GM21717 (cell line): Measurements from ENCODE around the gene GABRB3.
"Not testable (repeated sequence)": the region's sequence is repeated elsewhere in the genome, so short reads cannot be mapped to it uniquely, and the experiment has no call there.

ENCODE experiments used
- ATAC-seq: cut with Tn5 transposase; IDR thresholded peaks from one replicate; pipeline ENCODE4 v1.9.1; 2021; ENCODE audit warnings: mild to moderate bottlenecking, moderate library complexity; ENCODE audit not compliant: unreplicated experiment

The GABRB3 gene

GRCh38 chr15:26736502-26737248 lies 36.2 kb downstream of the GABRB3 start:
- no peak for ATAC-seq

DNA sequence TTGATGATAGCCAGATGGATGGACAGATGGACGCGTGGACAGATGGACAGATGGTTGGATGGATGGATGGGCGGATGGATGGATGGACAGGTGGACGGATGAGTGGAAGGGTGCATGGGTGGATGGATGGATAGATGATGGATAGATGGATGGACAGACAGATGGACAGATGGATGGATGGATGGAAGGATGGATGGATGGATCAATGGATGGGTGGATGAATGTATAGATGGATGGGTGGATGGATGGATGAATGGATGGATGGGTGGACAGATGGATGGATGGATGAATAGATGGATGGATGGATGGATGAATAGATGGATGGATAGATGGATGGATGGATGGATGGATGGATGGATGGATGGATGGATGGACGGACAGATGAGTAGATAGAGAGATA lies 40.9 kb downstream of the GABRB3 start:
- ATAC-seq, result no peak

GRCh38 chr15:26729581-26729980 lies 43.3 kb downstream of the GABRB3 start:
- ATAC-seq, result no peak

DNA sequence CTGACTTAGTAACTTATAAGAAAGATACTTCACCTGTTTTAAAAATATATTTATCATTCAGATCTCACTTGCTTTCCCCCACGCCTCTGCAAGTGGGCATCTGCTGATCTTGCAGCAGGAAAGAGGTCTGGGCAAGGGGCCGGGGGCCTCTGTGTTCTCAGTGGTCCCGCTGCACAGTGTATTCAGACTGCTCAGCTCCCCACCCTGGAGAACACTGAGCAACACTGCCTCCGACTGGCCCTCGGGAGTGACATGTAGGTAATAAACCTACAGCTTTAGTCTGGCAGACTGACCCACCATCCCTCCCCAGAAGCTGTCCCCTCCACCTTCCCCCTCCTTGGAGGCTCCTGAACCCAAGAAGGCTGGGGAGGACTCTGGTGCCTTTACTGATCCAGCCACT lies 43.8 kb downstream of the GABRB3 start:
- ATAC-seq, result no peak

DNA sequence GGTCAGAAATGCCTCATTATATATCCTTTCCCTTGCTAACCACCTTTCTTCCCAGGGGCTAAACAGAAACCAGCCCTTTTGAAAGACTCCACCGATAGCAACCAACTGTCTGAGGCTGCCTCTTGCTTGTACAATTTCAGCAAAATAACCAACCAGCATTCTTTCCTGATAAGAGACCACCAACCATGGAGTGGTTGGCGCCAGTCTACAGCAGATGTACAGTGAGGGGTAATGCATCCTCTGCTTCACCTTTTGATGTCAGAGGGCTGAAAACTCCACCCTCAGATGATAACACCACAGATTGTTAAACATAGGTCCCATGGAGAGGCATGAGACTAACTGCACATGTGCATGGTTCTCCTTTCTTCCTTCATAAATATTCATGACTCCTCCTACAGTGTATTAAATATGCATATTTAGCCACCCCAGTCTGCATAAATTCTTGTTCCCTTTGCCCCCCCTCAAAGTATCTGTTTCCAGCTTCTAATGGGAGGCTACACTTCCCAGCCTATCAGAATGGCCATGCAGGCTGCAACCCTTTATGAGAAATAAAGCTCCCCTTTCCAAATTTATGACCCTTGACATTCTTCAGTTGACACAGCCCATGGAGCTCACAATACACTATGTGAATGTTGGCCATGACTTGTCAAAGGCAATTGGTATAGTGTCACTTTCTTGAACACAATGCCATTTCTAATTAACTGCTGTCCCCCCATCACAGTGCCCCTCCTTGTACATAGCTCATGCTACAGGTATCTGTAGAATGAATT lies 48.3 kb downstream of the GABRB3 start:
- no peak for ATAC-seq

GRCh38 chr15:26722621-26723160 lies 50.2 kb downstream of the GABRB3 start:
- no peak for ATAC-seq

GRCh38 chr15:26721232-26721967 lies 51.5 kb downstream of the GABRB3 start:
- ATAC-seq, result no peak

DNA sequence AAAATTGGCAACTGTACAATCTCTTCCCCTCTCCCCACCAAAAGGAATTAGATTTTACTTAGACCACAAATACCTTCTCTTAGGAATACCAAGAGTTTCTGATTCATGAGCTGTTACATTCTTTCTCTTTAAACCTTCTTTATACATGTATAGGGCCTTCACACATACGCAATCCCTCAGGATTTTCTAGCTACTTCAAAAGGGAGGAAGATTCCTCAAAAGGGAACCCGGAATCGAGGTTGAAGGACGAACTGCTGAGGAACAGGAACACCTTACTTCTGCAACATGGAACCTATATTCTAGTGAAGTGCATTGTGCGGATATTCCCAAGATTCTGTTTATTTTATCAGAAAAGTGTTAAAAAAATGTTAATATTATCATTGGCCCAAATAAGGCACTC lies 52.3 kb downstream of the GABRB3 start:
- no peak for ATAC-seq

DNA sequence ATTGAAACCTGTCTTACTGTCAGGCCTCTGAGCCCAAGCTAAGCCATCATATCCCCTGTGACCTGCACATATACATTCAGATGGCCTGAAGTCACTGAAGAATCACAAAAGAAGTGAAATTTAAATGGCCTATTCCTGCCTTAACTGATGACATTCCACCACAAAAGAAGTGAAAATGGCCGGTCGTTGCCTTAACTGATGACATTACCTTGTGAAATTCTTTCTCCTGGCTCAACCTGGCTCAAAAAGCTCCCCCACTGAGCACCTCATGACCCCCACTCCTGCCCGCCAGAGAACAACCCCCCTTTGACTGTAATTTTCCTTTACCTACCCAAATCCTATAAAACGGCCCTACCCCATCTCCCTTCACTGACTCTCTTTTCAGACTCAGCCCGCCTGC lies 53.0 kb downstream of the GABRB3 start:
- not testable (repeated sequence) for ATAC-seq

GRCh38 chr15:26716069-26716468 lies 56.8 kb downstream of the GABRB3 start:
- ATAC-seq, result no peak

- no peak for ATAC-seq
Observed at GRCh38 chr15:26713498-26713897, 59.4 kb downstream of the GABRB3 start.

GRCh38 chr15:26712335-26712734 lies 60.5 kb downstream of the GABRB3 start:
- ATAC-seq, result no peak

GRCh38 chr15:26711445-26711844 lies 61.4 kb downstream of the GABRB3 start:
- ATAC-seq, result no peak

DNA sequence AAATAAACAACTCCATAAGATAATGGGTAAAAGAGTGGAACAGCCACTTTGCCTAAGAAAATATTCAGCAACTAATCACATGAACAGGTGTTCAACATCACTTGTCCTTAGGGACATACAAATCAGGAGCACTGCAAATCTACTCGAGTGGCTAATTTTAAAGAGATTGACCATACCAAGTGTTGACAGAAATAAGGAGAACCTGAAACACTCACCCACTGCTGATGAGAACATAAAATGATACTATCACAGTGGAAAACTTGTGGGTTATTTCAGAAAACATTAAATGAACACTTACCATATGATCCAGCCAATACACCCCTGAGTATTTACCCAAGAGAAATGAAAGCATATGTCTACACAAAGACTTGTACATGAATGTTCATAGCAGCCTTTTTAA lies 70.5 kb downstream of the GABRB3 start:
- no peak for ATAC-seq

DNA sequence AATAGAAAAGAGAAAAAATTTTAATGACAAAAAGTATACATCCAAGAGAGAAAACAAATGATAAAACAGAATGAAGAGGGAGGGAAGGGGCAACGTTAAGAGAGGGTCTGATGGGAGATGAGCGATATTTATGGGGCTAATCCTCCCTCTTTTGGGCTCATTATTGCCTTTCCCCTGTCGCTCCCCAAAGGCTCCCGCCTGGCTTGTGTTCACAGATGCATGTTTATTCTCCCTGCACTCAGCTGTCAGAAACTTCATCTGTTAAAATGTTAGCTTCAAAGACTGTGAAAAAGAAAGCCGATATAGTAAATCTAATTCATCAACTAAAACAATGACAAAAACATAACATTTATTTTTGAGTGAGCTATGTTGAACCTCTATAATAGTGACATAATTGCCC lies 74.3 kb downstream of the GABRB3 start:
- ATAC-seq, result no peak

DNA sequence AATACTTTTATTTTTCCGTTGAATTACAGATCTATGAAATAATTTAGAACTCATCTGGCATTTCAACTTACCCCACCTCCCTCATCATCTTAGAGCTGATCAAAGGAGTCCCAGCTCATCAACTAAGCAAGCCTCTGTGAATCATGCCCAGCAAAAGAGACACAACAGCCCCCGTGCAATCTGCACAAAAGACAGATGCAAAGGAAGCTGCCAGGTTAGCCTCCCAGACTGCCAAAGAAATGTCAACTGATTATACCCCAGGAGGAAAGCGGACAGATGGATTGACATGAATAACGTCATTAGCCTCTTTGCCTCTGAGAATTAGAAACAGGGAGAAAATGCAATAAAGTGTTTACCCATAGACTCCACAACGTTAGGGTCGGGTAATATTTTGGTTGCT lies 75.0 kb downstream of the GABRB3 start:
- ATAC-seq, result no peak

- ATAC-seq, result no peak
Observed at GRCh38 chr15:26691249-26691648, 81.6 kb downstream of the GABRB3 start.

- no peak for ATAC-seq
Observed at GRCh38 chr15:26690778-26691177, 82.1 kb downstream of the GABRB3 start.

DNA sequence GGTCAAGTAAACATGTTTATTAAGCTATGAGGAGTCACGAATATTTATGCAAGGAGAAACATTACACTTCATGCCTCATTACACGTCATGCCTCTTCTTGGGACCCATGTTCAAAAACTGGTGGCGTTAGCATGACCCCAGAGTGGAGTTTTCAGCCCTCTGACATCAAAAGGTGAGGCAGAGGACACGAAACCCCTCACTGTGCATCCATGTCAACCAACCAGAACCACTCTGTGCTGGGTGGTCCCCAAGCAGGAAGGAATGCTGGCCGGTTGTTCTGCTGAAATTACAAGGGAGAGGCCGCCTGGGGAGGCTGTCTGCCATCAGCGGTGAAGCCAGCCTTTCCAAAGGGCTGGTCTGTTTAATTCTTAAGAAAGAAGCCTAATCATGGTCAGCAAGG lies 83.4 kb downstream of the GABRB3 start:
- ATAC-seq, result no peak

GRCh38 chr15:26686547-26687187 lies 86.2 kb downstream of the GABRB3 start:
- ATAC-seq, result no peak

GRCh38 chr15:26682598-26683164 lies 90.2 kb downstream of the GABRB3 start:
- no peak for ATAC-seq
